ENCODE results near the gene RBBP8NL. TPM values are rescaled to one million over a fixed set of nuclear protein-coding genes. Genes with fewer than 3 reads are reported as not detected.
A peak's percentile ranks its signal among the peaks of the same experiment; 100 is the strongest.

The RBBP8NL gene
- total and polyA plus RNA-seq, 9 of the 15 experiments (the other 6 are each of a cell fraction or from before 2014, with no cell fraction given), result not detected

- TF ChIP-seq ZNF512 (tag; IDR thresholded peaks at IDR 0.05) (no peak), RBM22 (IDR thresholded peaks at IDR 0.05; ENCODE audit: low read depth, low read length, poor library complexity, severe bottlenecking) (no peak), FOXJ2 (tag; IDR thresholded peaks at IDR 0.05) (no peak), OTX1 (CRISPR knock-in tag; IDR thresholded peaks at IDR 0.05) (peak; percentile 67; the same call in 1 of the 2 replicates), ZNF639 (CRISPR knock-in tag; conservative IDR thresholded peaks at IDR 0.05 in 1 of 2, IDR thresholded peaks at IDR 0.05 in 1 of 2) (peak in 1 of 2 experiments; percentile 74; a peak in 1 of 4 replicates), HNRNPLL (IDR thresholded peaks at IDR 0.05; ENCODE audit: low read depth, low read length, poor library complexity, severe bottlenecking) (no peak), ATF6 (CRISPR knock-in tag; IDR thresholded peaks at IDR 0.05) (peak; percentile 26; the same call in 1 of the 2 replicates), POLR2A (conservative IDR thresholded peaks at IDR 0.05) (peak; percentile 3; the same call in 1 of the 2 replicates), NCOA1 (IDR thresholded peaks at IDR 0.05; ENCODE audit: low read depth) (no peak), HMG20B (CRISPR knock-in tag; IDR thresholded peaks at IDR 0.05) (0 out of 2 replicates have a peak, but pooled peaks have one; percentile 51), SMARCA4 (IDR thresholded peaks at IDR 0.05) (no peak)
- TF ChIP-seq, protein P1, sequence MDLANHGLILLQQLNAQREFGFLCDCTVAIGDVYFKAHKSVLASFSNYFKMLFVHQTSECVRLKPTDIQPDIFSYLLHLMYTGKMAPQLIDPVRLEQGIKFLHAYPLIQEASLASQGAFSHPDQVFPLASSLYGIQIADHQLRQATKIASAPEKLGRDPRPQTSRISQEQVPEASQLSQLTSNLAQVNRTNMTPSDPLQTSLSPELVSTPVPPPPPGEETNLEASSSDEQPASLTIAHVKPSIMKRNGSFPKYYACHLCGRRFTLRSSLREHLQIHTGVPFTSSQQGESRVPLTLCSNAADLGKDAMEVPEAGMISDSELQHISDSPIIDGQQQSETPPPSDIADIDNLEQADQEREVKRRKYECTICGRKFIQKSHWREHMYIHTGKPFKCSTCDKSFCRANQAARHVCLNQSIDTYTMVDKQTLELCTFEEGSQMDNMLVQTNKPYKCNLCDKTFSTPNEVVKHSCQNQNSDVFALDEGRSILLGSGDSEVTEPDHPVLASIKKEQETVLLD (IDR thresholded peaks at IDR 0.05), result no peak
- TF ChIP-seq, protein P2, sequence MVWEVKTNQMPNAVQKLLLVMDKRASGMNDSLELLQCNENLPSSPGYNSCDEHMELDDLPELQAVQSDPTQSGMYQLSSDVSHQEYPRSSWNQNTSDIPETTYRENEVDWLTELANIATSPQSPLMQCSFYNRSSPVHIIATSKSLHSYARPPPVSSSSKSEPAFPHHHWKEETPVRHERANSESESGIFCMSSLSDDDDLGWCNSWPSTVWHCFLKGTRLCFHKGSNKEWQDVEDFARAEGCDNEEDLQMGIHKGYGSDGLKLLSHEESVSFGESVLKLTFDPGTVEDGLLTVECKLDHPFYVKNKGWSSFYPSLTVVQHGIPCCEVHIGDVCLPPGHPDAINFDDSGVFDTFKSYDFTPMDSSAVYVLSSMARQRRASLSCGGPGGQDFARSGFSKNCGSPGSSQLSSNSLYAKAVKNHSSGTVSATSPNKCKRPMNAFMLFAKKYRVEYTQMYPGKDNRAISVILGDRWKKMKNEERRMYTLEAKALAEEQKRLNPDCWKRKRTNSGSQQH (CRISPR knock-in tag; IDR thresholded peaks at IDR 0.05), result peak; percentile 91
- TF ChIP-seq, protein P3, sequence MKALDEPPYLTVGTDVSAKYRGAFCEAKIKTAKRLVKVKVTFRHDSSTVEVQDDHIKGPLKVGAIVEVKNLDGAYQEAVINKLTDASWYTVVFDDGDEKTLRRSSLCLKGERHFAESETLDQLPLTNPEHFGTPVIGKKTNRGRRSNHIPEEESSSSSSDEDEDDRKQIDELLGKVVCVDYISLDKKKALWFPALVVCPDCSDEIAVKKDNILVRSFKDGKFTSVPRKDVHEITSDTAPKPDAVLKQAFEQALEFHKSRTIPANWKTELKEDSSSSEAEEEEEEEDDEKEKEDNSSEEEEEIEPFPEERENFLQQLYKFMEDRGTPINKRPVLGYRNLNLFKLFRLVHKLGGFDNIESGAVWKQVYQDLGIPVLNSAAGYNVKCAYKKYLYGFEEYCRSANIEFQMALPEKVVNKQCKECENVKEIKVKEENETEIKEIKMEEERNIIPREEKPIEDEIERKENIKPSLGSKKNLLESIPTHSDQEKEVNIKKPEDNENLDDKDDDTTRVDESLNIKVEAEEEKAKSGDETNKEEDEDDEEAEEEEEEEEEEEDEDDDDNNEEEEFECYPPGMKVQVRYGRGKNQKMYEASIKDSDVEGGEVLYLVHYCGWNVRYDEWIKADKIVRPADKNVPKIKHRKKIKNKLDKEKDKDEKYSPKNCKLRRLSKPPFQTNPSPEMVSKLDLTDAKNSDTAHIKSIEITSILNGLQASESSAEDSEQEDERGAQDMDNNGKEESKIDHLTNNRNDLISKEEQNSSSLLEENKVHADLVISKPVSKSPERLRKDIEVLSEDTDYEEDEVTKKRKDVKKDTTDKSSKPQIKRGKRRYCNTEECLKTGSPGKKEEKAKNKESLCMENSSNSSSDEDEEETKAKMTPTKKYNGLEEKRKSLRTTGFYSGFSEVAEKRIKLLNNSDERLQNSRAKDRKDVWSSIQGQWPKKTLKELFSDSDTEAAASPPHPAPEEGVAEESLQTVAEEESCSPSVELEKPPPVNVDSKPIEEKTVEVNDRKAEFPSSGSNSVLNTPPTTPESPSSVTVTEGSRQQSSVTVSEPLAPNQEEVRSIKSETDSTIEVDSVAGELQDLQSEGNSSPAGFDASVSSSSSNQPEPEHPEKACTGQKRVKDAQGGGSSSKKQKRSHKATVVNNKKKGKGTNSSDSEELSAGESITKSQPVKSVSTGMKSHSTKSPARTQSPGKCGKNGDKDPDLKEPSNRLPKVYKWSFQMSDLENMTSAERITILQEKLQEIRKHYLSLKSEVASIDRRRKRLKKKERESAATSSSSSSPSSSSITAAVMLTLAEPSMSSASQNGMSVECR (CRISPR knock-in tag; IDR thresholded peaks at IDR 0.05), result 0 out of 2 replicates have a peak, but pooled peaks have one; percentile 41
Measured at GRCh38 chr20:62387219-62387913, 40.0 kb downstream of the RBBP8NL start (continued).

Data from K562 (cell line).